HepG2 (cell line): ENCODE data around the gene STAB2. TPM values are rescaled to one million over a fixed set of nuclear protein-coding genes. Genes with fewer than 3 reads are reported as not detected.

Experiments
- ADNP ChIP-seq: sonication (generic); formaldehyde crosslinking; IDR thresholded peaks from 2 replicates; pipeline ENCODE4 v1.4.0; 2020; ENCODE audit warnings: missing genetic modification reagents
- AHR ChIP-seq: IDR thresholded peaks from 2 replicates; pipeline ENCODE4 v1.6.1; 2018; ENCODE audit warnings: missing genetic modification reagents, missing compliant biosample characterization
- ATRX ChIP-seq: sonication (generic); formaldehyde crosslinking; IDR thresholded peaks from 2 replicates; pipeline ENCODE4 v1.4.0; 2020; ENCODE audit warnings: missing genetic modification reagents, borderline replicate concordance
- FOXA3 ChIP-seq: IDR thresholded peaks from 2 replicates; pipeline ENCODE4 v1.6.1; 2016; ENCODE audit warnings: missing genetic modification reagents, missing compliant biosample characterization
- FOXC1 ChIP-seq: sonication (generic); formaldehyde crosslinking; IDR thresholded peaks from 2 replicates; pipeline ENCODE4 v1.8.0; 2022; ENCODE audit warnings: mild to moderate bottlenecking, missing genetic modification reagents, borderline replicate concordance
- HNF4A ChIP-seq: sonication (generic); formaldehyde crosslinking; IDR thresholded peaks from 2 replicates; pipeline ENCODE4 v1.4.0; 2020; ENCODE audit warnings: missing genetic modification reagents
- HNF4G ChIP-seq, 2 experiments: sonication (generic) in 1 of 2; formaldehyde crosslinking in 1 of 2; IDR thresholded peaks; 2 replicates each; pipeline versions ENCODE4 v1.4.0 to v1.6.1; 2011 to 2020; ENCODE audit warnings: borderline replicate concordance in 2 of 2, low read depth in 2 of 2, mild to moderate bottlenecking in 2 of 2, low read length in 1 of 2, missing genetic modification reagents in 1 of 2, moderate library complexity in 1 of 2
- KDM1A ChIP-seq: IDR thresholded peaks from 2 replicates; pipeline ENCODE4 v1.6.1; 2016; ENCODE audit warnings: missing compliant biosample characterization
- KDM6A ChIP-seq: IDR thresholded peaks from 2 replicates; pipeline ENCODE4 v1.6.1; 2016; ENCODE audit warnings: low read depth
- KLF11 ChIP-seq: IDR thresholded peaks from 2 replicates; pipeline ENCODE4 v1.6.1; 2016; ENCODE audit warnings: missing compliant biosample characterization
- PCBP1 ChIP-seq: fragments of 200-400 bp; formaldehyde crosslinking; IDR thresholded peaks from 2 replicates; pipeline ENCODE4 v1.6.1; 2017; ENCODE audit warnings: mild to moderate bottlenecking, low read depth, low read length, borderline replicate concordance
- RAD51 ChIP-seq: fragments of 450-650 bp; IDR thresholded peaks from 2 replicates; pipeline ENCODE4 v1.6.1; 2016; ENCODE audit warnings: borderline replicate concordance
- RXRB ChIP-seq: IDR thresholded peaks from 2 replicates; pipeline ENCODE4 v1.6.1; 2016; ENCODE audit warnings: borderline replicate concordance, missing genetic modification reagents, missing compliant biosample characterization
- SNAPC2 ChIP-seq: sonication (generic); formaldehyde crosslinking; IDR thresholded peaks from 2 replicates; pipeline ENCODE4 v1.8.1; 2022; ENCODE audit warnings: mild to moderate bottlenecking, missing genetic modification reagents
- ZMYM4 ChIP-seq: sonication (generic); formaldehyde crosslinking; IDR thresholded peaks from 2 replicates; pipeline ENCODE4 v1.8.1; 2023; ENCODE audit warnings: mild to moderate bottlenecking, missing genetic modification reagents
- ZNF180 ChIP-seq: sonication (generic); formaldehyde crosslinking; IDR thresholded peaks from 2 replicates; pipeline ENCODE4 v1.4.0; 2020; ENCODE audit warnings: low read depth, missing genetic modification reagents, borderline replicate concordance
- ZNF350 ChIP-seq: sonication (generic); formaldehyde crosslinking; IDR thresholded peaks from 2 replicates; pipeline ENCODE4 v1.4.0; 2020; ENCODE audit warnings: mild to moderate bottlenecking, low read depth, missing genetic modification reagents, borderline replicate concordance
- ZNF510 ChIP-seq: sonication (generic); formaldehyde crosslinking; IDR thresholded peaks from 2 replicates; pipeline ENCODE4 v1.4.0; 2020; ENCODE audit warnings: low read depth, mild to moderate bottlenecking, missing genetic modification reagents
- ZNF629 ChIP-seq: sonication (generic); formaldehyde crosslinking; conservative IDR thresholded peaks from 2 replicates; pipeline ENCODE4 v1.5.0; 2020; ENCODE audit warnings: missing genetic modification reagents
- ZNF678 ChIP-seq: sonication (generic); formaldehyde crosslinking; IDR thresholded peaks from 2 replicates; pipeline ENCODE4 v1.4.0; 2020; ENCODE audit warnings: mild to moderate bottlenecking, missing genetic modification reagents
- polyA plus RNA-seq, 8 experiments: library from polyadenylated mRNA; depleted of rRNA in 3 of 8; stranded (reverse) in 7 of 8; unstranded in 1 of 8; fragments of >200 nt; fragmentation: Illumina TruSeq in 4 of 8; extraction: Trizol in 4 of 8; gene quantifications; 2 replicates each; pipeline versions ENCODE4 v1.2.1 to v1.2.3, GENCODE V29; 2011 to 2016; ENCODE audit warnings: low read depth in 4 of 8, missing spikeins in 1 of 8, mixed read lengths in 1 of 8; ENCODE audit not compliant: insufficient read depth in 1 of 8
- total RNA-seq, 5 experiments: library from RNA; depleted of rRNA; stranded (reverse); fragments of >200 nt; fragmentation: Illumina TruSeq; extraction: Trizol; gene quantifications; 2 replicates each; pipeline ENCODE4 v1.2.3, GENCODE V29; 2016; ENCODE audit warnings: low read depth in 1 of 5
- TF ChIP-seq, protein P1 (sequence below): sonication (generic); formaldehyde crosslinking; IDR thresholded peaks from 2 replicates; pipeline ENCODE4 v1.4.0; 2020; ENCODE audit warnings: missing genetic modification reagents
- TF ChIP-seq, protein P2 (sequence below): sonication (generic); formaldehyde crosslinking; IDR thresholded peaks from 2 replicates; pipeline ENCODE4 v1.8.0; 2022; ENCODE audit warnings: missing genetic modification reagents, mild to moderate bottlenecking, moderate library complexity, borderline replicate concordance
- TF ChIP-seq, protein P3 (sequence below): sonication (generic); formaldehyde crosslinking; IDR thresholded peaks from 2 replicates; pipeline ENCODE4 v1.4.0; 2020; ENCODE audit warnings: missing genetic modification reagents

Gene STAB2
- total and polyA plus RNA-seq, 2 of the 13 experiments (the other 11 are each of a cell fraction or from before 2014, with no cell fraction given) = not detected

GRCh38 chr12:103672401-103673119 lies 85.5 kb downstream of the STAB2 start (continued):
- TF ChIP-seq, protein P1, sequence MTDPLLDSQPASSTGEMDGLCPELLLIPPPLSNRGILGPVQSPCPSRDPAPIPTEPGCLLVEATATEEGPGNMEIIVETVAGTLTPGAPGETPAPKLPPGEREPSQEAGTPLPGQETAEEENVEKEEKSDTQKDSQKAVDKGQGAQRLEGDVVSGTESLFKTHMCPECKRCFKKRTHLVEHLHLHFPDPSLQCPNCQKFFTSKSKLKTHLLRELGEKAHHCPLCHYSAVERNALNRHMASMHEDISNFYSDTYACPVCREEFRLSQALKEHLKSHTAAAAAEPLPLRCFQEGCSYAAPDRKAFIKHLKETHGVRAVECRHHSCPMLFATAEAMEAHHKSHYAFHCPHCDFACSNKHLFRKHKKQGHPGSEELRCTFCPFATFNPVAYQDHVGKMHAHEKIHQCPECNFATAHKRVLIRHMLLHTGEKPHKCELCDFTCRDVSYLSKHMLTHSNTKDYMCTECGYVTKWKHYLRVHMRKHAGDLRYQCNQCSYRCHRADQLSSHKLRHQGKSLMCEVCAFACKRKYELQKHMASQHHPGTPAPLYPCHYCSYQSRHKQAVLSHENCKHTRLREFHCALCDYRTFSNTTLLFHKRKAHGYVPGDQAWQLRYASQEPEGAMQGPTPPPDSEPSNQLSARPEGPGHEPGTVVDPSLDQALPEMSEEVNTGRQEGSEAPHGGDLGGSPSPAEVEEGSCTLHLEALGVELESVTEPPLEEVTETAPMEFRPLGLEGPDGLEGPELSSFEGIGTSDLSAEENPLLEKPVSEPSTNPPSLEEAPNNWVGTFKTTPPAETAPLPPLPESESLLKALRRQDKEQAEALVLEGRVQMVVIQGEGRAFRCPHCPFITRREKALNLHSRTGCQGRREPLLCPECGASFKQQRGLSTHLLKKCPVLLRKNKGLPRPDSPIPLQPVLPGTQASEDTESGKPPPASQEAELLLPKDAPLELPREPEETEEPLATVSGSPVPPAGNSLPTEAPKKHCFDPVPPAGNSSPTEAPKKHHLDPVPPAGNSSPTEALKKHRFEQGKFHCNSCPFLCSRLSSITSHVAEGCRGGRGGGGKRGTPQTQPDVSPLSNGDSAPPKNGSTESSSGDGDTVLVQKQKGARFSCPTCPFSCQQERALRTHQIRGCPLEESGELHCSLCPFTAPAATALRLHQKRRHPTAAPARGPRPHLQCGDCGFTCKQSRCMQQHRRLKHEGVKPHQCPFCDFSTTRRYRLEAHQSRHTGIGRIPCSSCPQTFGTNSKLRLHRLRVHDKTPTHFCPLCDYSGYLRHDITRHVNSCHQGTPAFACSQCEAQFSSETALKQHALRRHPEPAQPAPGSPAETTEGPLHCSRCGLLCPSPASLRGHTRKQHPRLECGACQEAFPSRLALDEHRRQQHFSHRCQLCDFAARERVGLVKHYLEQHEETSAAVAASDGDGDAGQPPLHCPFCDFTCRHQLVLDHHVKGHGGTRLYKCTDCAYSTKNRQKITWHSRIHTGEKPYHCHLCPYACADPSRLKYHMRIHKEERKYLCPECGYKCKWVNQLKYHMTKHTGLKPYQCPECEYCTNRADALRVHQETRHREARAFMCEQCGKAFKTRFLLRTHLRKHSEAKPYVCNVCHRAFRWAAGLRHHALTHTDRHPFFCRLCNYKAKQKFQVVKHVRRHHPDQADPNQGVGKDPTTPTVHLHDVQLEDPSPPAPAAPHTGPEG (CRISPR knock-in tag) = no peak
- TF ChIP-seq AHR (no peak), ZNF180 (CRISPR knock-in tag) (no peak), RXRB (no peak), SNAPC2 (no peak), KLF11 (CRISPR knock-in tag) (no peak), ADNP (CRISPR knock-in tag) (peak; percentile 81; the same call in 1 of the 2 replicates), FOXA3 (CRISPR knock-in tag) (peak; percentile 79), ATRX (CRISPR knock-in tag) (no peak), RAD51 (no peak), ZNF678 (CRISPR knock-in tag) (no peak), FOXC1 (CRISPR knock-in tag) (no peak), PCBP1 (no peak), HNF4A (CRISPR knock-in tag) (peak; percentile 85), ZNF629 (CRISPR knock-in tag) (peak; percentile 98), KDM1A (CRISPR knock-in tag) (peak; percentile 97), HNF4G (IDR thresholded peaks at IDR 0.05; ENCODE audit: borderline replicate concordance, low read depth, low read length) (peak; percentile 58), HNF4G (CRISPR knock-in tag; IDR thresholded peaks at IDR 0.05; ENCODE audit: borderline replicate concordance, low read depth) (no peak), ZMYM4 (CRISPR knock-in tag) (peak; percentile 16; the same call in 1 of the 2 replicates), ZNF350 (CRISPR knock-in tag) (no peak), ZNF510 (CRISPR knock-in tag) (no peak), KDM6A (0 out of 2 replicates have a peak, but pooled peaks have one; percentile 18)
- TF ChIP-seq, protein P2, sequence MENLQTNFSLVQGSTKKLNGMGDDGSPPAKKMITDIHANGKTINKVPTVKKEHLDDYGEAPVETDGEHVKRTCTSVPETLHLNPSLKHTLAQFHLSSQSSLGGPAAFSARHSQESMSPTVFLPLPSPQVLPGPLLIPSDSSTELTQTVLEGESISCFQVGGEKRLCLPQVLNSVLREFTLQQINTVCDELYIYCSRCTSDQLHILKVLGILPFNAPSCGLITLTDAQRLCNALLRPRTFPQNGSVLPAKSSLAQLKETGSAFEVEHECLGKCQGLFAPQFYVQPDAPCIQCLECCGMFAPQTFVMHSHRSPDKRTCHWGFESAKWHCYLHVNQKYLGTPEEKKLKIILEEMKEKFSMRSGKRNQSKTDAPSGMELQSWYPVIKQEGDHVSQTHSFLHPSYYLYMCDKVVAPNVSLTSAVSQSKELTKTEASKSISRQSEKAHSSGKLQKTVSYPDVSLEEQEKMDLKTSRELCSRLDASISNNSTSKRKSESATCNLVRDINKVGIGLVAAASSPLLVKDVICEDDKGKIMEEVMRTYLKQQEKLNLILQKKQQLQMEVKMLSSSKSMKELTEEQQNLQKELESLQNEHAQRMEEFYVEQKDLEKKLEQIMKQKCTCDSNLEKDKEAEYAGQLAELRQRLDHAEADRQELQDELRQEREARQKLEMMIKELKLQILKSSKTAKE (CRISPR knock-in tag) = no peak
- TF ChIP-seq, protein P3, sequence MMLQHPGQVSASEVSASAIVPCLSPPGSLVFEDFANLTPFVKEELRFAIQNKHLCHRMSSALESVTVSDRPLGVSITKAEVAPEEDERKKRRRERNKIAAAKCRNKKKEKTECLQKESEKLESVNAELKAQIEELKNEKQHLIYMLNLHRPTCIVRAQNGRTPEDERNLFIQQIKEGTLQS (CRISPR knock-in tag) = no peak
